Vagina (tissue), 2 donors: ENCODE data around the gene CYP27B1.

Experiments
- CTCF ChIP-seq, 3 experiments: fragments of 450-650 bp in 2 of 3; fragments of 200-600 bp in 1 of 3; sonication (generic) in 1 of 3; IDR thresholded peaks; one replicate each; pipeline ENCODE4 v1.5.1; 2017 to 2019; ENCODE audit warnings: antibody characterized with exemption in 3 of 3, mild to moderate bottlenecking in 2 of 3, moderate library complexity in 2 of 3
- POLR2A ChIP-seq, 2 donors: fragments of 450-650 bp; IDR thresholded peaks; one replicate each; pipeline ENCODE4 v1.6.1; 2017; ENCODE audit warnings: antibody characterized with exemption in 2 of 2, mild to moderate bottlenecking in 2 of 2, moderate library complexity in 2 of 2
- POLR2AphosphoS5 ChIP-seq, 2 donors: sonication (generic); formaldehyde crosslinking; IDR thresholded peaks; one replicate each; pipeline ENCODE4 v1.9.0; 2017; ENCODE audit warnings: antibody characterized with exemption in 2 of 2, mild to moderate bottlenecking in 2 of 2, low read depth in 1 of 2; ENCODE audit not compliant: insufficient read depth in 1 of 2

DNA sequence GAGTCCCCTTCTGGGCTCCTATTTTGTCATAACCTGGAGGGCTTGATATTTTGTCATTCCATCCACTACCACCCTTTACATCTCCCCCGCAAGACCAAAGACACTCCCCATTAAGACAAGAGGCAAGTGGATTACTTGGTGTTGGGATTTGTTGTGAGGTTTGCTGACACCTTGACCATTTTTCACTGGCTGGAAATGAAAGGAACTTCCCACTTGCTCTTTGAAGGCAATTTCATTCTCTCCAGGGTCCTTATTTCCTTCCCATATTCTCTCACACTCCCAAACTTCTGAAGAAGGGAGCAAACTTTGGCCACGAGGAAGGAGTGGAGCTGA, 43.3 kb downstream of the CYP27B1 start:
- TF ChIP-seq CTCF (IDR thresholded peaks at IDR 0.05) (no peak), POLR2A (IDR thresholded peaks at IDR 0.05) (no peak), POLR2AphosphoS5 (IDR thresholded peaks at IDR 0.05; ENCODE audit: insufficient read depth in 1 of 2, low read depth in 1 of 2) (no peak)
